Measurements from ENCODE around the gene BLM. TPM values are rescaled to one million over a fixed set of nuclear protein-coding genes. Genes with fewer than 3 reads are reported as not detected.

Gene BLM
- total and polyA plus RNA-seq, 2 of the 8 experiments (the other 6 are each of a cell fraction or from before 2014, with no cell fraction given), result 15.2 to 46.7 TPM

DNA sequence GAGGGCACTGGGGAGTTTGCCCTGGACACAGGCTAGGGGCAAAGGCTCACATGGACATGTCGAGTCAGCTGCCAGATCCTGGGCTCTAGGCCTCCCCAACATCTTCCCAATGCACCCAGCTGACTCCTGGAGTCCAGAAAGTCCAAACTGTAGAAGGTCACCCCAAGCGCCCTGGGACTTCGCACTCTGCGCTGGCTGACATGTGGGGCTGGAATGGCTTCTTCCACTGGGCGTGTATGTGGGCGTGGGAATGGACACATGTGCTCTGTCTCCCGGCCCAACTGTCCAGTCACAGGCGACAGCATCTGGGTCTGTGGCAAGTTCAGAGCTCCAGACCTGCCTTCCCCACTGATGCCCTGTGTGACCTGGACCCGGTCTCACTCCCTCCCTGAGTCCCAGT, 138.0 kb downstream of the BLM start:
- no peak overlapping the region for H3K56ac ChIP-seq (replicated peaks; ENCODE audit: insufficient read length, low read depth, low read length)
- H3K9ac ChIP-seq (replicated peaks in 1 of 4; ENCODE audit: extremely low read depth in 1 of 4, low read depth in 3 of 4, low read length in 3 of 4), result no peak overlapping the region
- no peaks in the 10 kb centered on the region for H3K9me3 ChIP-seq (ENCODE audit: insufficient read depth in 2 of 2, low read depth in 1 of 2, low read length in 1 of 2)
- H2BK120ac ChIP-seq (replicated peaks; ENCODE audit: low read depth, low read length), result no peak overlapping the region
- no peak overlapping the region for H2BK12ac ChIP-seq (ENCODE audit: low read depth, low read length)
- DNase-seq (ENCODE audit: low read depth in 1 of 2, low spot score in 2 of 2) (no peak), FAIRE-seq (no peak)
- WGBS, 2 experiments (ENCODE audit: extremely low coverage in 1 of 2, insufficient coverage in 1 of 2, insufficient read length in 1 of 2, insufficient replicate concordance in 2 of 2, low coverage in 1 of 2, low lambda C conversion rate in 2 of 2, missing lambda C conversion rate in 1 of 2), result 85% methylated on average over 9 of the region's 9 CpGs; no CpG with 5 or more reads in 1 of the 2 experiments
- no peaks in the 10 kb centered on the region for H3K79me2 ChIP-seq (ENCODE audit: control insufficient read depth in 1 of 2, insufficient read depth in 2 of 2, low read length in 2 of 2)
- H3K79me1 ChIP-seq (ENCODE audit: low read depth, low read length), result no peaks in the 10 kb centered on the region; the same call in 1 of the 2 replicates
- no peak overlapping the region for H3K4ac ChIP-seq (replicated peaks; ENCODE audit: insufficient read length, low read depth, low read length)
- H4K91ac ChIP-seq (replicated peaks; ENCODE audit: insufficient read length, low read length), result no peak overlapping the region
- H3K4me3 ChIP-seq (ENCODE audit: extremely low read depth in 1 of 4, insufficient read depth in 2 of 4, low read depth in 3 of 4, low read length in 4 of 4), result no peak overlapping the region
- ChIA-PET CTCF (ENCODE audit: partially characterized antibody) (no interaction called here), POLR2A (ENCODE audit: partially characterized antibody) (no interaction called here)
- H4K5ac ChIP-seq (ENCODE audit: insufficient read length, low read depth, low read length), result no peak overlapping the region
- H4K8ac ChIP-seq (ENCODE audit: extremely low read depth, insufficient read depth, low read length), result no peak overlapping the region
- H2AFZ ChIP-seq (ENCODE audit: low read length), result no peak overlapping the region
- H2BK15ac ChIP-seq (ENCODE audit: low read length), result no peak overlapping the region
- no peak overlapping the region for H2BK20ac ChIP-seq (ENCODE audit: low read length)
- H3K23ac ChIP-seq (ENCODE audit: insufficient read length), result no peak overlapping the region
- H3K4me1 ChIP-seq (replicated peaks in 1 of 4; ENCODE audit: control insufficient read depth in 3 of 4, insufficient read depth in 4 of 4, low read length in 3 of 4), result peaks cover 0 to 8% (median 5%) of the 10 kb centered on the region in 4 experiments; a peak in 6 of 7 replicates
- no peak overlapping the region for H3K4me2 ChIP-seq (ENCODE audit: insufficient read depth in 1 of 2, low read depth in 2 of 2, low read length in 2 of 2)
- no peaks in the 10 kb centered on the region for H3K23me2 ChIP-seq (ENCODE audit: low read depth, low read length)
- H2BK5ac ChIP-seq (ENCODE audit: low read depth, low read length), result no peak overlapping the region
- no peak overlapping the region for H3K18ac ChIP-seq (ENCODE audit: extremely low read depth, low read length)
- H4K20me1 ChIP-seq (replicated peaks in 1 of 2; ENCODE audit: control insufficient read depth in 1 of 2, insufficient read depth in 2 of 2, low read length in 2 of 2), result no peaks in the 10 kb centered on the region
- H3K36me3 ChIP-seq (ENCODE audit: control insufficient read depth in 2 of 4, insufficient read depth in 4 of 4, low read length in 3 of 4), result no peaks in the 10 kb centered on the region
- H3K27me3 ChIP-seq (replicated peaks in 1 of 4; ENCODE audit: control insufficient read depth in 3 of 4, extremely low read depth in 1 of 4, insufficient read depth in 3 of 4, low read length in 3 of 4), result no peaks in the 10 kb centered on the region
- no peak overlapping the region for H3K27ac ChIP-seq (ENCODE audit: low read depth, low read length)
- no peak overlapping the region for H2AK5ac ChIP-seq (ENCODE audit: low read depth, low read length)
- H3K14ac ChIP-seq (ENCODE audit: insufficient read length), result no peak overlapping the region
- TF ChIP-seq CBX5 (IDR thresholded peaks at IDR 0.05; ENCODE audit: low read depth, low read length) (no peak), TBP (IDR thresholded peaks at IDR 0.05; ENCODE audit: low read depth, low read length) (no peak), MAFK (IDR thresholded peaks at IDR 0.05; ENCODE audit: low read depth, low read length) (no peak), TCF12 (IDR thresholded peaks at IDR 0.05; ENCODE audit: low read depth, low read length) (no peak), SP4 (IDR thresholded peaks at IDR 0.05; ENCODE audit: low read length) (no peak), SIRT6 (IDR thresholded peaks at IDR 0.05; ENCODE audit: low read length) (no peak), RBBP5 (IDR thresholded peaks at IDR 0.05; ENCODE audit: borderline replicate concordance, low read depth, low read length) (no peak), BCL11A (IDR thresholded peaks at IDR 0.05; ENCODE audit: low read depth in 2 of 2, low read length in 2 of 2) (no peak), JUND (IDR thresholded peaks at IDR 0.05; ENCODE audit: low read length) (no peak), JUN (IDR thresholded peaks at IDR 0.05; ENCODE audit: low read depth, low read length) (no peak), SIN3A (conservative IDR thresholded peaks at IDR 0.05 in 1 of 2, IDR thresholded peaks at IDR 0.05 in 1 of 2; ENCODE audit: low read depth in 1 of 2, low read length in 2 of 2) (no peak)
- TF ChIP-seq, protein P1, sequence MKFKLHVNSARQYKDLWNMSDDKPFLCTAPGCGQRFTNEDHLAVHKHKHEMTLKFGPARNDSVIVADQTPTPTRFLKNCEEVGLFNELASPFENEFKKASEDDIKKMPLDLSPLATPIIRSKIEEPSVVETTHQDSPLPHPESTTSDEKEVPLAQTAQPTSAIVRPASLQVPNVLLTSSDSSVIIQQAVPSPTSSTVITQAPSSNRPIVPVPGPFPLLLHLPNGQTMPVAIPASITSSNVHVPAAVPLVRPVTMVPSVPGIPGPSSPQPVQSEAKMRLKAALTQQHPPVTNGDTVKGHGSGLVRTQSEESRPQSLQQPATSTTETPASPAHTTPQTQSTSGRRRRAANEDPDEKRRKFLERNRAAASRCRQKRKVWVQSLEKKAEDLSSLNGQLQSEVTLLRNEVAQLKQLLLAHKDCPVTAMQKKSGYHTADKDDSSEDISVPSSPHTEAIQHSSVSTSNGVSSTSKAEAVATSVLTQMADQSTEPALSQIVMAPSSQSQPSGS (IDR thresholded peaks at IDR 0.05; ENCODE audit: low read length), result no peak
- TF ChIP-seq, protein P2, sequence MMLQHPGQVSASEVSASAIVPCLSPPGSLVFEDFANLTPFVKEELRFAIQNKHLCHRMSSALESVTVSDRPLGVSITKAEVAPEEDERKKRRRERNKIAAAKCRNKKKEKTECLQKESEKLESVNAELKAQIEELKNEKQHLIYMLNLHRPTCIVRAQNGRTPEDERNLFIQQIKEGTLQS (IDR thresholded peaks at IDR 0.05; ENCODE audit: insufficient read depth, low read depth, low read length), result no peak

All from H1 (cell line).